Vagina (tissue), 2 donors: ENCODE results near the gene VAV3. TPM values are rescaled to one million over a fixed set of nuclear protein-coding genes. Genes with fewer than 3 reads are reported as not detected.

Experiments used
- DNase-seq, 2 donors: peaks; one replicate each; pipeline ENCODE4 v3.0.0-alpha.2; 2017; ENCODE audit errors: extremely low spot score in 2 of 2
- H3K27ac ChIP-seq: fragments of 200-600 bp; sonication (generic); one replicate; pipeline ENCODE4 v1.5.1; 2019
- H3K27me3 ChIP-seq: fragments of 200-600 bp; sonication (generic); one replicate; pipeline ENCODE4 v1.5.1; 2019
- H3K36me3 ChIP-seq, 2 donors: fragments of 200-600 bp; sonication (generic); one replicate each; pipeline ENCODE4 v1.5.1; 2017 to 2019
- H3K4me1 ChIP-seq: fragments of 200-600 bp; sonication (generic); one replicate; pipeline ENCODE4 v1.5.1; 2019
- H3K4me3 ChIP-seq, 2 donors: fragments of 200-600 bp; sonication (generic); 1 replicate in 1 of 2; 2 replicates in 1 of 2; pipeline ENCODE4 v1.5.1; 2016 to 2019
- H3K9me3 ChIP-seq: fragments of 200-600 bp; sonication (generic); one replicate; pipeline ENCODE4 v1.5.1; 2019
- CTCF ChIP-seq, 3 experiments: fragments of 450-650 bp in 2 of 3; fragments of 200-600 bp in 1 of 3; sonication (generic) in 1 of 3; IDR thresholded peaks; one replicate each; pipeline ENCODE4 v1.5.1; 2017 to 2019; ENCODE audit warnings: antibody characterized with exemption in 3 of 3, mild to moderate bottlenecking in 2 of 3, moderate library complexity in 2 of 3
- POLR2A ChIP-seq, 2 donors: fragments of 450-650 bp; IDR thresholded peaks; one replicate each; pipeline ENCODE4 v1.6.1; 2017; ENCODE audit warnings: antibody characterized with exemption in 2 of 2, mild to moderate bottlenecking in 2 of 2, moderate library complexity in 2 of 2
- POLR2AphosphoS5 ChIP-seq, 2 donors: sonication (generic); formaldehyde crosslinking; IDR thresholded peaks; one replicate each; pipeline ENCODE4 v1.9.0; 2017; ENCODE audit warnings: antibody characterized with exemption in 2 of 2, mild to moderate bottlenecking in 2 of 2, low read depth in 1 of 2; ENCODE audit not compliant: insufficient read depth in 1 of 2
- intact Hi-C: fragments of 100-400 bp; cut with DNase I; formaldehyde crosslinking; loops from one replicate; pipeline ENCODE4 v1.15.1; 2023
- total RNA-seq: library from RNA; depleted of rRNA; stranded (reverse); fragments of >200 nt; gene quantifications from one replicate; pipeline ENCODE4 v1.2.3, GENCODE V29; 2016

VAV3 gene
- total RNA-seq, result 67.5 TPM

GRCh38 chr1:107965110-107965991, at the start of gene VAV3:
TSS of gene VAV3 (minus strand) at chr1:107965180. CDS start at chr1:107964869, 311 bp downstream.
- Histone ChIP-seq H3K27me3 (no peaks in the 10 kb centered on the region), H3K27ac (peak within 1 kb of the TSS; percentile 29), H3K36me3 (no peaks in the 10 kb centered on the region), H3K4me1 (peaks cover 14% of the 10 kb centered on the region), H3K9me3 (no peaks in the 10 kb centered on the region), H3K4me3 (peak within 1 kb of the TSS; percentile 50 to 56)
- DNase-seq, result no peak
- TF ChIP-seq CTCF (IDR thresholded peaks at IDR 0.05) (no peak), POLR2A (IDR thresholded peaks at IDR 0.05) (peak in 1 of 2 donors; percentile 7), POLR2AphosphoS5 (IDR thresholded peaks at IDR 0.05; ENCODE audit: insufficient read depth in 1 of 2, low read depth in 1 of 2) (peak in 1 of 2 donors; percentile 40)
- intact Hi-C loops, result no loop called here

GRCh38 chr1:108012553-108012952, 47.6 kb upstream of the VAV3 start:
- no peak overlapping the region for H3K4me3 ChIP-seq
- no peak for TF ChIP-seq CTCF (IDR thresholded peaks at IDR 0.05)
- no peak for TF ChIP-seq POLR2AphosphoS5 (IDR thresholded peaks at IDR 0.05; ENCODE audit: insufficient read depth in 1 of 2, low read depth in 1 of 2)
- TF ChIP-seq POLR2A (IDR thresholded peaks at IDR 0.05), result no peak
- DNase-seq, result no peak
- no peaks in the 10 kb centered on the region for H3K36me3 ChIP-seq
- H3K4me1 ChIP-seq, result no peaks in the 10 kb centered on the region
- intact Hi-C loops, result no loop called here
- no peaks in the 10 kb centered on the region for H3K9me3 ChIP-seq
- H3K27ac ChIP-seq, result no peak overlapping the region
- H3K27me3 ChIP-seq, result no peaks in the 10 kb centered on the region

- no peaks in the 10 kb centered on the region for H3K27me3 ChIP-seq
Measured at GRCh38 chr1:108011295-108011694, 46.3 kb upstream of the VAV3 start.

GRCh38 chr1:108010581-108010980, 45.6 kb upstream of the VAV3 start:
- TF ChIP-seq POLR2A (IDR thresholded peaks at IDR 0.05), result no peak
- TF ChIP-seq POLR2AphosphoS5 (IDR thresholded peaks at IDR 0.05; ENCODE audit: insufficient read depth in 1 of 2, low read depth in 1 of 2), result no peak
- TF ChIP-seq CTCF (IDR thresholded peaks at IDR 0.05), result no peak
- intact Hi-C loops, result no loop called here
- no peaks in the 10 kb centered on the region for H3K27me3 ChIP-seq
- no peak overlapping the region for H3K4me3 ChIP-seq
- H3K4me1 ChIP-seq, result no peaks in the 10 kb centered on the region
- DNase-seq, result no peak
- no peaks in the 10 kb centered on the region for H3K36me3 ChIP-seq
- no peak overlapping the region for H3K27ac ChIP-seq
- H3K9me3 ChIP-seq, result no peaks in the 10 kb centered on the region

More at GRCh38 chr1:108011295-108011694, 46.3 kb upstream of the VAV3 start:
- Histone ChIP-seq H3K4me1 (no peaks in the 10 kb centered on the region), H3K9me3 (no peaks in the 10 kb centered on the region), H3K4me3 (no peak overlapping the region), H3K27ac (no peak overlapping the region), H3K36me3 (no peaks in the 10 kb centered on the region)
- no peak for DNase-seq
- no peak for TF ChIP-seq POLR2A (IDR thresholded peaks at IDR 0.05)
- no peak for TF ChIP-seq POLR2AphosphoS5 (IDR thresholded peaks at IDR 0.05; ENCODE audit: insufficient read depth in 1 of 2, low read depth in 1 of 2)
- TF ChIP-seq CTCF (IDR thresholded peaks at IDR 0.05), result no peak
- intact Hi-C loops, result no loop called here

- H3K9me3 ChIP-seq, result no peaks in the 10 kb centered on the region
- no peak overlapping the region for H3K4me3 ChIP-seq
- H3K4me1 ChIP-seq, result no peaks in the 10 kb centered on the region
- no peaks in the 10 kb centered on the region for H3K36me3 ChIP-seq
- no peaks in the 10 kb centered on the region for H3K27me3 ChIP-seq
- H3K27ac ChIP-seq, result no peak overlapping the region
- DNase-seq, result no peak
- TF ChIP-seq POLR2AphosphoS5 (IDR thresholded peaks at IDR 0.05; ENCODE audit: insufficient read depth in 1 of 2, low read depth in 1 of 2), result no peak
- TF ChIP-seq POLR2A (IDR thresholded peaks at IDR 0.05), result no peak
- TF ChIP-seq CTCF (IDR thresholded peaks at IDR 0.05), result no peak
- intact Hi-C loops, result no loop called here
Measured at GRCh38 chr1:108009603-108010195, 44.7 kb upstream of the VAV3 start.
